HG03108 (cell line): ENCODE data around the gene DHX58.

ENCODE experiments used
- ATAC-seq: cut with Tn5 transposase; IDR thresholded peaks from one replicate; pipeline ENCODE4 v1.9.1; 2021; ENCODE audit warnings: moderate library complexity; ENCODE audit not compliant: unreplicated experiment

DHX58 gene

DNA sequence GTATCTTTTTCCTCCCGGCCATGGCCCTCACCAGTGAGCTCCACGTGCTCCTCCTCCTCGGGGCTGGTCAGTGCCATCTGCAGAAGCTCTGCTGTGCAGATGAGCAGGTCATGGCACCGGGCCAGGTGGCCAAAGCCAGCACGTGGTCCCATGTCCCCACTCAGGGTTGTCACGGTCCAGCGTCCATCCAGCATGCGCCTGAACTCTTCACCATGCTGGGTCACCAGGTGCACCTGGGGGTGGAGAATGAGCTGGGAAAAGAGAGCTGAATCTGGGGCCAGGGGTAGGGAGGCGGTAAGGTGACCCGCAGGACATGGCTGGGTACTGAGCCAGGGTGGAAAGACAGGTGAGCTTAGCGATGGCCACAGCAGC, 1.3 kb downstream of the DHX58 start:
- no peak for ATAC-seq

DNA sequence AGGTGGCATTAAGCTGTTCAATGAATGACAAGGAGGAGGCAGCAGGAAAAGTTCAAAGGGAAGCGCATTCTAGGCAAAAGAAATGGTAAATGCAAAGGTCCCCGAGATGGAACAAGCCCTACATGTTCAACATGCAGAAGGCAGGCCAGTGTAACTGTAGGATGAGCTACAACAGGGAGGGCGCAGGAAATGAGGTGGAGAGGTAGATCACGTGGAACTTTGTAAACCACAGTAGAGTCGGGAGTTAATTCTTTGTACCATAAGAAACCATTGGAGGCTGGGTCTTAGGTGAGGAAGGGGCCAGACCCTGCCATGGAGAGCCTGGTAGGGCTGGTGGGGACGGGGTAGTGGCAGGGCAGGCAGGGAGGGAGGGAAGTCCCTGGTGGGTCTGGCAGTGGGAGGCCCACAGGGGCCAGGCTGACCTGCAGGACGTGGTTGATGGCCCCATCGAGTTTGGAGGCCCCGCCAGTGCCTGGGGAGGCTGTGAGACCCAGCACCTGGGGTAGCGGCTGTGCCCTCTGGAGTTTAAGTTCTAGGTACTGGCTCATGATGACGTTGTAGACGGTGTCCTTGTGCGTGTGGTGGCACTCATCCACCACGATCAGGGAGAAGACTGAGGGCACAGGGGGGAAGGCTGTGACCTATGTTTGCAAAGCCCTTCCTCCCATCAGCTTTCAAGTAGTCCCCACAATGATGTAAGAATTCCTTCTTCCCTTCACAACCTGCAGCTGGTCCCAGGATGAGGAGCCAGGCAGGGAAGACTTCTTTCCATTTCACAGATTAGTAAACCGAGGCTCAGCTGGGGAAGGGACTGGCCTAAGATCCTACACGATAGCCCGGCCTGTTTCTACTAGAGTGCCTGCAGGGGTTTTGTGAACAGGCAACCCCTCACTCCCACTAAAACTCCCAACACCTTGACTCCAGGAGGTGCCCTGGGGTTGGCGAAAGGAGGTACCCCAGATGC, 1.9 kb downstream of the DHX58 start:
- ATAC-seq: no peak

DNA sequence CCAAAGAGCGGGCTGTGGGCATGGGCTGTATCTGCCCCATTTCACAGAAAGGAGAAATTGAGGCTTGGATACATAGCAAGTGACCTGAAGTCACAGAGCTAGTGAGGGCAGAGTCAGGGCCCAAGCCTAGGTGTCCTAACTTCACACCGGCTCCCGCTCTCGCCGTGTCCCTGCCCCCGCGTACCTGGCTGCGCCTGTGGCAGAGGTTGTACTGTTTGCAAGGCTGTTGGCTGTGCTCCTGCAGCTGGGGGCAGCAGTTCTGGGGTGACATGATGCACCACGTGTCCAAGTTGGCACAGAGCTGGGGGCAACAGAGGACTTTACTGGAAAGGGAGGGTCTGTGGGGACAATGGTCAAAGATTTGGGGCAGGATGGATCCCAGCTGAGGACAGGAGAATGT, 3.4 kb downstream of the DHX58 start:
- ATAC-seq: no peak

DNA sequence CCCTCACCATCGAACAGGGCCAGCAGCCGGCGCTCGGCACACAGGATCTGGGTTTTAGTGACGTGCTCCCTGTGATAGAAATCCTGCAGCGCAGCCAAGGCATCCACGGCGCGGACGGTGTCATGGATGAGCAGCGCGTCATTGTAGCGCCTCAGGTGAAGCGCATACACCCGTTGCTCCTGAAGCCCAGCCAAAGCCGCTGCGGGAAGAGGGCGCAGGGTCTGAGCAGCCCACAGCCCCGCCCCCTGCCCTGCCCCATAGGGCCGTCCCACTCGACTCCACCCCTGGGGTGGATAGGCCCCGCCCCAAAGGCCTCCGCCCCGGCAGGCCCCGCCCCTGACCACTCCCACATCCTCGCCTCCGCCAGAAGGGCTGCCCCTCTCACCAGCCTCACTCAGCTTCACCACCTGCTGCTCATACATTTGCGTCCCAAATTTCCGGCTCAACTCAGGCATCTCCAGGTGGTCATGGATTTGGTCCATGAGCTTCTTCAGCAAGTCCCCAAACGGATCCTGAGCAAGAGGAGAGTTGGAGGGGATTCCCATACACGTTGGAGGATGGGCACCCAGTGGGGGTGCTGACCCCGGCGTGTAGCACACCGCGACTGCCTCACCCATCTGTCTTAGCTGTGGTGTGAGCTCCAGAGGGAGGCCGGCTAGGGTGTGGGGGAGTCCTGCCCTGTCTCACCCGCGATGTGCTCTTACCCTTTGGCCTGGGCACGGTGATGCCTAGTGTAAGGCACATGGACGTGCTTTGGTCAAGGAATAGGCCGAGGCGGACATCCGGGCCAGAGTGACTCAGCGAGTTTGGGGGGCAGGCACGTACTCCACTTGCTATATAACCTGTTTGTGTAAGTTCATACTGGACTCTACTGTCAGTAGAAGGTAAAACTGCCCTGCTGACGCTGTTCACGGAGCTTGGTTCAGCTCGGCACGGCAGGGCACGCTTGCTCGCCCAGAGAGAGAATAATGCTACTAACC, 4.6 kb downstream of the DHX58 start:
- ATAC-seq: peak; percentile 59

DNA sequence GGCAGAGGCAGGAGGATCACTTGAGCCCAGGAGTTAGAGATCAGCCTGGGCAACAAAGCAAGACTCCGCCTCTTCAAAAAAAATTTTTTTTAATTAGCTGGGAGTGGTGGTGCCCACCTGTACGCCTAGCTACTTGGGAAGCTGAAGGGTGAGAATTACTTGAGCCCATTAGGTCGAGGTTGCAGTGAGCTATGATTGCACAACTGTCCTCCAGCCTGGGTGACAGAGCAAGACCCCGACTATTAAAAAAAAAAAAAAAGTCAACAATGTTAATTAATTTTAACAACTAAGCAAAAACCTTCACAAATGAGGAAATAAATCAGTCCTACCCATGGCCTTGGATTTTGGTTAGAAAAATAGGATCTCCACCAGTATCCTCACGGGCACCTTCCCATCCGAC, 5.4 kb downstream of the DHX58 start:
- ATAC-seq: no peak

DNA sequence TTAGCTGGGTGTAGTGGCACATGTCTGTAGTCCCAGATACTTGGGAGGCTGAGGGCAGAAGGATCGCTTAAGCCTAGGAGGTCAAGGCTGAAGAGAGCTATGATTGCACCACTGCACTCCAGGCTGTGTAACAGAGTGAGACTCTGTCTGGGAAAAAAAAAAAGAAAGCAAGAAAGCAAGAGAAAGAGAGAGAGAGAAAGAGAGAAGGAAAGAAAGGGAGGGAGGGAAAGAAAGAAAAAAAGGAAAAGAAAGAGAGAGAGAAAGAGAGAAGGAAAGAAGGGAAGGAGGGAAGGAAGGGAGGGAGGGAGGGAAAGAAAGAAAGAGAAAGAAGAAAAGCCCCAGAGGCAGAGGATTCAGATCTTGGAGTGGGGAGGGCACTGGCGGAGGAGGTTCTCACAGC, 6.5 kb downstream of the DHX58 start:
- no peak for ATAC-seq

DNA sequence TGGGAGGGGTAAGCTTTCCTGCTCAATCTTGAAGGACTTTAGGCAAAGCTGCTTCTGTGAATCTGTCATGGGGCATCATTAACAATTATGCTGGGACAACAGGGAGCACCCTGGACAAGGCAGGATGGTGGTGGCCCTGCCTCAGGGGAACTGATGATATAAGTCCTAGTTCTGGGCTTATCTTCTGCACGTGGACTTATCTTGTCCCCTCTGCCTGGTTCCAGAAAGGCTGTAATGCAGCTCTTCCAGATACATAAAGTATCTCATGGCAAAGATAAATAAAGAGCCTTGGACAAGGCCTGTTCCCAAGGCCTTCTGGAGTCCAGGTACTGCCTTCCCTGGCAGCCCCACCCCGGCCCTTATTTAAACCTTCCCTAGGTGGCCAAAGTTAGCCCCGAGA, 8.2 kb downstream of the DHX58 start:
- ATAC-seq: no peak

DNA sequence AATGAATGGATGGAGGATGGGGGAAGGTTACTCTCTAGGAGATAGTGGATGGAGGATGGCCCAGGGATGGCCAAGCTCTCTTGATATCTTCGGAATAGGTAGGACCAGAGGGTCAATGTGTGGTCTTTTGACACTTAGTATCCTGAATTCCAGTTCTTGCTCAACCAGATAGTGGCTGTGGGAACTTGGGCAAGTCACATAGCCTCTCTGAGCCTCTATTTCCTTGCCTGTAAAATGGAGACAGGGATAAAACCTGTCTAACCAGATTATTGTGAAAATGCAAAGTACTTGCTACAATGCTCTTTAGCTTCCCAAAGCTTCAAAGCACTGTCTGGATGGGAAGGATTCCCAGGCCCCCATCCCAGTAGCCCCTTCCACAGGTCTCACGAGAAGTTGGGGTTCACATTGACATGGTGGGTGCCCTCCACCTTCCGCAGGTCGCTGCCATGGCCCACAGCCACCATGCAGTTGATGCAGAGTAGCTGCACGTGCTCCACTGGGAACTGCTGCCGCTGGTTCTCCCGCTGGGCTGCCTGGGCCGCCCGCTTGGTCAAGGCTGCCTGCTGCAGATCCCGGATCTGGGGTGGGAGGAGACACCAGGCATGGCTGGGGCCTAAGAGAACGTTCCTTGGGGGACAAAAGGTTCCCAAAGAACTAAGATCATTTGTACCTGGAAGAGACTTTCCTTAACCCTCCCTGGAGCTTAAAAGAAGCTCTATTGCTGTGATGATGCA, 9.1 kb downstream of the DHX58 start:
- no peak for ATAC-seq

DNA sequence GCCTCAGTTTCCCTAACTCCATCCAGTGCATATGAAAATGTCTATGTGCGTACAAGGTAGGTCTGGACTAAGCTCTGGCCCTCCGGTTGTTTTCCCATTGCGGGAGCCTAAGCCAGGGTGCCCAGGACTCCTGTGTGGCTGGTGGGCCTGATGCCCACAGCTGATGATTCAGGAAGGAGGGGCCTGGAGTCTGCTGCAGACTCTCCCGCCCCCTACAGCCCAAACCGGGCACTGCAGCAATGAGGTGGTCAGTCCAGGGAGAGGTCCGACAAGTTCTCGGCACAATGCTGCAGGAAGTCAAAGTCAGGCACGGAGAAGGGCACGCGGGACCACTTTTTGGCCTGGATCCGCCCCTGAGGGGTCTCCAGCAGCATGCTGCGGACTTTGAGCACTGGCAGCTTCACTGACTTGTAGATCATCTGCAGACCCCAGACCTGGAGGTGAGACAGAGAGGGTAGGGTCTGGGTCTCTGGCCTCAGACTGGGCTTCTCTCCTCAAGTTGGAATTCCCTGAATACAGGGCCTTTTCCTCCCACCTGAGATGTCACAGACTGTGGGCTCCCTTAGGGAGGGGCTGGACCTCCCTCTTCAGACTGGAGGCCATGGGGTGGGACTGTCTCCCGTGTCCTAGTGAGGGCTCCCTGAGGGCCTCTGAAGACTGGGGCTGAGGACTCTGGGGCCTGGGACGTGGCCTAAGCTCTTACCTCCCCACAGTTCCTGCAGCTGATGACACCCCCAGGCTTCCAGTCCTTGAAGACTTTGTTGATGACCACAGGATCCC, 10.8 kb downstream of the DHX58 start:
- ATAC-seq: no peak

DNA sequence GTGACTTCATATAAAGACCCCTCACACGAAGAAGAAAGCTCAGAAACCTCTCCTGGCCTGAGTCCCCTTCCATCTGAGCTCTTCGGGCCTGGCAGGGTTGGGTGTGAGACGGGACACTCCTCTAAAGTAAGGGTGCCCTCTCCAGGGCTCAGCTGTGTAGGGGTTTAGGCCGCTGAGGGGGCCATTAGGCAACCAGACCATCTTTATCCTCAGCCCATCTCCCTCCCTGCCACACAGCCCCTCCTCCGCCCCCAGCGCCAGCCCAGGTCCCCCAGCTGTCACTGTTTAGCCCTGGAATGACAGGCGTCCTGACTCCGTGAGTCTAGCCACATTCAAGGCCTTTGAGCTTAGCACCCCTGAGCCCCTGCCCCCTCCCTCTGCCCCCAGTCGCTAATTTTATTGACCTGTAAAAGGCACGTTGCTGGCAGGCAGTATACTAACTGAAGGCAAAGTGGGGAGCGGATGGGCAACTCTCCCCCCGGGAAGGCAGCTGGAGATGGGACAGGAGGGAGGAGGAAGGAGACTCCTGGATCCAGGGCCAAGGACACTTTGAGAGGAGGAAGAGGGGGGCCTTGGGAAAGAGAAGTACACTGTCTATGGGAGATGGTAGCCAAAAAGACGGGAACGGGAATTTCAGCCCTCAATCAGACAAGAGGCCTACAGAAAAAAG, 13.6 kb downstream of the DHX58 start:
- ATAC-seq: no peak

DNA sequence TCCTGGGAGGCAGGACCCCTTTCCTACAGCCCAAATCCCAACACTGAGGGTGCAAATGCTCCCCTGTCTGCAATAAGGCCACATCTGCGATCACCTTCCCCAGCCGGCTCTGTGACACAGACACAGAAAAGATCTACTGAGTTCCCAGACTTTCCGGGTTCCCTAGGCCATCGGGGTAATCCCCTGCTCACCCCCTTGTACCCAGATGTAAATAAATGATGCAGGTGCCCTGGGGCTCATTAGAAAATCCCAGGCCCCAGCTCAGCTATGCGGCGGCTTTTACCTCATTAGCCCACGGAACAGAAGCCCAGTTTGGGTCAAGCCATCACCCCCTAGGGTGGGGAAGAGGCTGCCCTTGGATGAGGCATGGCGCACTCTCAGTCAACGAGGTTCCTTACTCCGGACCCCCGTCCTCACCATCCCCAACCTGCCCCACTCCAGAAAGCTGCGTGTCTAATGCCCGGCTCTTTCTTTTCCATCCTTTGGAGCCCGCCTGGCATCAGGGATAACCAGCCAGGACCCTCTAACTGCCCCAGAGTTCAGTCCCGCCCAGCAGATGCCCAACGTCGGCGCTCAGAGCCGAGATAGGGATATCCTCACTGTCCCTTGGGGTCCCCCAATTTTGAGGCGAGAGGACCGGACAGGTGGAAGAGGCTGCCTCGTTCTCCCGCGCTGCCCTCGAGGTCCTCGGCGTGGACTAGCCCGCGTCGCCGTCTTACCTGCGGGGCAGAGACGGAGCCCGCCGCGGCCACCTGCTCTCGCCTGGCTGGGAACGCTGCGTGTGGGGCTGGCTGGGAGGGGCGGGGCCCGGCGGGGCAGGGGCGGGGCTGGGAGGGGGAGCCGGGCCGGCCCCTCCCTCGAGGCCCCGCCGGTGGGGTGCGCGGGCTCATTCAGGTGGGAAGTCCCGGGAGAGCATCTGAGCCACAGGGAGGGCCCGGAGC, 14.6 kb downstream of the DHX58 start, which contains the start of gene ZNF385C:
ZNF385C (minus strand) TSS at position 783 of the 941 bp plus-strand sequence. CDS start 35,417 bp downstream, outside the sequence.
- no peak for ATAC-seq

DNA sequence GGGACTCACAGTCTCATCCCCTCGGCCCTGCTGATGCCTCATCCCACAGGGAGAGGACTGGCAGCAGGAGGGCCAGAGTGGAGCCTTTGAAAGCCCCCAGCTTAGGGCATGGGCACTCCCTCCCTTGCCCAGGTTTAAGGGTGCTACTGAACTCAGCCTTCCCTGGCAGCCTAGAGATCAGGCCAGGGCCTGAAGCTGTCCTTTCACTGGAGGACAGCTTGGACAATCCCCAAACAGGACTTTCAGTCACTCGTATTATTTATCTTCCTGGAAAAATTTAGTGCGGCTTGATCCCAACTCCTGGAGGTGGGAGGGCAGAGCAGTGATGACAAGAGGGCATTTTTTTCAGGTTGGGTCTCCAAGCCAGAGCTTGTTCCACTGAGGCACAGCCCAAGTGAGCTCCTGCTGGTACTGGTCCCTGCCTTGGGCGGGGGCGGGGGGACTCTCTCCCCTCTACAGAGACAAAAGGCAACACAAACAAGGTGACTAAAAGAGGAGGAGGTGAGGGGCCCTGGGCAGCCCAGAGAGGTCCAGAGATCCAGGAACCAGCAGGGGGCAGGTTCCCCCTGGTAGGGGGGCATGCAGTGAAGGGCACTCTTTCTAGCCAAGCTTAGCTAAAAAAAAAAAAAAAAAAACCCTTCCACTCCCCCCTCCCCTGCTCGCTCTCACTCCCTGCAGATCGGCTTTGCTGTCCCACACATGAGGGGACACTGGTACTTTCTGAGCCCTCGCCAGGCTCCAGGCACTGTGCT, 16.0 kb downstream of the DHX58 start:
- no peak for ATAC-seq

DNA sequence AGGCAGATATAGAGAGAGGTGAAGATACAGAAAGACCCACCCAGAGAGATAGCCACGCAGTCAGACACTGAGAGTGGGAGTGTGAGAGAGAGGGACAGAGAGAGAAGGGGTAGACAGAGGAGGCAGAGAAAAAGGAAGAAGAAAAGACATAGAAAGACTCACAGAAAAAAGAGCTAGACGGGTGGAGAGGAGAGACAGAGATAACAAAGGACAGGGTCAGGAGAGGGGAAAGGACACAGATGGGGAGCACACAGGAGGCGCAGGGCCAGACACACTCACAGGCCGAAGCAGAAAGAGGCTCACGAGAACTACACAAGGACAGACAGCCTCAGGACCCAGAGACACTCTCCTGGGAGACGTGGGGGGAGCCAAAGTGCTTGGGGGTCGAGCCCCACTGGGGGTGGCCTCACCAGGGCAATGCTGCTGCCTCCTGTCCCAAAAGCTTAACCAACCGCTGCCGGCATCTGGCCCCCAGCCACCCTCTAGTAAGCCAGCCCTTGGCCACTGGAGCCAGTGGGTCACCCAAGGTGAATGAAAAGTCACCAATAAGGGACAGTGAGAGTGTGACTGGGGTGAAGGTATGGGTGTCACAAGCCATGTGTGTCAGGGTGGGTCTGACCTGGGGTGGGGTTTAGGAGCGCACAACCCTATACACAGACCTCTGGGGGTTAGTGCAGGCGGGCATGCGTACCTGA, 18.0 kb downstream of the DHX58 start:
- ATAC-seq: no peak

DNA sequence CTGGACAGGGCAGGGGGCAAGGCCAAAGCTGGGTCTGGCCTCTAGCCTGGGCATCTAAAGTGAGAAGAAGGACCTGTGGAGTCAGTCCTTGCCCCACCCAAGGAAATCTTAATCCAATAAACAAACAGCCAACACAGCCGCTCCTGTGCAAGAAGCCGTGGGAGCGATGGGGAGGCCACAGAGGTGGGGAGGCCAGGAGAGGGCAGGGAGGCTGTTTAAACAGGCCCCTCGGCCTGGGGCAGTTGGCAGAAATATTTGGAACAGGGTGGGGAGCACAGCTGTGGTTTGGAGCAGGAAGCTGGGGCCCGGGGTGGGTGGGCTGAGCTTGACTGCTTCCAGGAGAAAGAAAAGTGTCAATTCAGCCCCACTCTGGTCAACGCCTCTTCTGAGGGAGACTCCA, 19.6 kb downstream of the DHX58 start:
- ATAC-seq: no peak

DNA sequence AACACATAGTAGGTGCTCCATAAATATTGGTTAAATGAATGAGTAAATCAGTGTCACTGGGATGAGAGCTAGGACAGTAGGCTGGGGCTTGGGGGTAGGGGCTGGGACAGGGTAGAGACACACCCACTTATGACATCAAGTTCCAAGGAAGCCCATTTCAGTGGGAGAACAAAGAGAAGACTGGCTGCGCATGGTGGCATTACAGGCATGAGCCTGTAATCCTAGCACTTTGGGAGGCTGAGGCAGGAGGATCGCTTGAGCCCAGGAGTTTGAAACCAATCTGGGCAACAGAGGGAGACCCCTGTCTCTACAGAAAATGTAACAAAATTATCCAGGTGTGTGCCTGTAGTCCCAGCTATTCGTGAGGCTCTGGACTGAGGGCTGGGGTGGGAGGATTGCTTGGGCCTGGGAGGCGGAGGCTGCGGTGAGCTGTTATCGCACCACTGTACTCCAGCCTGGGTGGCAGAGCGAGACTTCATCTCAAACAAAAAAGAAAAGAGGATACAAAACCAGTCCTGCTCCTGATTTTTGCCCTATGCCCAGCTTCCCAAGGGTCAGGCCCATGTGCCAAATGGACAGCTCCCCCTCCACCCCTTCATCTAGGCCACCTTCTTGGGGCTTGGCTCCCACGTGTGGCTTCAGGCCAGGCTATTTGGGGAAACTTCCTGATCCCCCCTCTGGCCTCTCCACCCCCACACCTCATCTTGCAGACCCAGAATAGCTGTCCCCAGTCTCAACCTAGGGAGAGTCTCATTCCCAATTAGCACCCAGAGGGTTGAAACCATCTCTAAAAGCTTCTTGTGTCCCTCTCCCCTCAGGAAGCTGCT, 21.3 kb downstream of the DHX58 start:
- ATAC-seq: no peak

DNA sequence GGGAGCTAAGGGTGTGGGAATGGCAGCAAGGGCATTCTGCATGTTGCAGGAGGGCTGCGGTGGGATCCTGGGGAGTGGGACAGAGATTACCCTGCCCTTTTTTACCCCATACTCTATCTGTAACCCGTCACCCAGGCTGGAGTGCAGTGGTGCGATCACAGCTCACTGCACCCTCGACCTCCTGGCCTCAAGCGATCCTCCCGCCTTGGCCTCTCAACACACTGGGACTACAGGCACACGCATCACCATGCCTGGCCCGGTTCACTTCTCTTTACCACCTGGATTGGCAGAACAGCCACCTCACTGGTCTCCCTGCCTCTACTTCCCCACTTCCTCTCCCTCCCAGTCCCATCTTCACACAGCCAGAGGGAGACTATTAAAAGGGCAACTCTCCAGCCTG, 23.8 kb downstream of the DHX58 start:
- no peak for ATAC-seq
